Activated CD4-positive, alpha-beta T cell treated with anti-CD3 and anti-CD28 coated beads for 48 hours (primary cell): ENCODE results near the gene UBL4A.

Experiments
- DNase-seq: peaks from one replicate; pipeline ENCODE4 v3.0.0-alpha.2; 2020

UBL4A gene

DNA sequence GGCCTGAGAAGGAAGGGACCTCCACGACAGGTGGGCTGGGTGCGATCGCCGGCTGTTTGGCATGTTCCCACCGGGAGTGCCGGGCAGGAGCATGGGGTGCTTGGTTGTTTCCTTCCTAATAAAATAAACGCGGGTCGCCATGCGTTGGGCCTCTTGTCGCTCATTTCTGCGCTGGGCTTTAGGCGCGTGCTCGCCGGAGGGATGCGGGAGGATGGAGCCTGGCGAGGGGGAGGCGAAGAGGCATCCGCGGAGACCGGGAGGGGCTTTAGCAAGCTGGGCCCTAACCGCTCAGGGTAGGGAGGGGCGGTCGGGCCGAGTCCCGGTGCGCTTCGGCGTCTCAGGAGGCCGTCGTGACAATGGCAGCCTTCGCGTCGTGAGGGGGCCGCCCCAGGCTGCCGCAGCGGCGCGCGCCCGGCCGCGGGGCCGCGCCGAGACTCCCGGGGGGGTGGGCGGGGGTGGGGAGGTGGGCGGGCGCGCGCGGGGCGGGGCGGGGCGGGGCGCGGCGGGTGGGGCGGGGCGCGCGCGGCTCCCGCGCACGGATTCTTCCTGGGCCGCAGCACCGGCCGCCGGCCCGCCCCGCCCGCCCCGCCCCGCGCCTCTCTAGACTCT is 49.9 kb downstream of the UBL4A start:
- peak; percentile 50 for DNase-seq

DNA sequence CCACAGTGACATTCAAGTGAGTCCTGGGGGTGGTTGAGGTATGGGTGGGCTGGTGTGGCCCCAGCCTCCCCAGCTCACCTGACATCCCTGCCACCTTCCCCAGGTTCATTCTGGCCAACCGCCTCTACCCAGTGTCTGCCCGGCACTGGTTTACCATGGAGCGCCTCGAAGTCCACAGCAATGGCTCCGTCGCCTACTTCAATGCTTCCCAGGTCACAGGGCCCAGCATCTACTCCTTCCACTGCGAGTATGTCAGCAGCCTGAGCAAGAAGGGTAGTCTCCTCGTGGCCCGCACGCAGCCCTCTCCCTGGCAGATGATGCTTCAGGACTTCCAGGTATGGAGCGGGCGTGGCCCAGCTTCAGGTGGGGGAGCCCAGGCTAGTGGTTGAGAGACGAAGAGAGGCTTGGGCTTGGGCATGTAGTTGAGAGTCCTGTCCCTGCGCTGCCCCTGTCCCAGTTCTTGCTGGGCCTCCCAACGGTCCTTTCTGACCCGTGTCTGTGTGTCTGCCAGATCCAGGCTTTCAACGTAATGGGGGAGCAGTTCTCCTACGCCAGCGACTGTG is 51.2 kb downstream of the UBL4A start:
- DNase-seq, result no peak

DNA sequence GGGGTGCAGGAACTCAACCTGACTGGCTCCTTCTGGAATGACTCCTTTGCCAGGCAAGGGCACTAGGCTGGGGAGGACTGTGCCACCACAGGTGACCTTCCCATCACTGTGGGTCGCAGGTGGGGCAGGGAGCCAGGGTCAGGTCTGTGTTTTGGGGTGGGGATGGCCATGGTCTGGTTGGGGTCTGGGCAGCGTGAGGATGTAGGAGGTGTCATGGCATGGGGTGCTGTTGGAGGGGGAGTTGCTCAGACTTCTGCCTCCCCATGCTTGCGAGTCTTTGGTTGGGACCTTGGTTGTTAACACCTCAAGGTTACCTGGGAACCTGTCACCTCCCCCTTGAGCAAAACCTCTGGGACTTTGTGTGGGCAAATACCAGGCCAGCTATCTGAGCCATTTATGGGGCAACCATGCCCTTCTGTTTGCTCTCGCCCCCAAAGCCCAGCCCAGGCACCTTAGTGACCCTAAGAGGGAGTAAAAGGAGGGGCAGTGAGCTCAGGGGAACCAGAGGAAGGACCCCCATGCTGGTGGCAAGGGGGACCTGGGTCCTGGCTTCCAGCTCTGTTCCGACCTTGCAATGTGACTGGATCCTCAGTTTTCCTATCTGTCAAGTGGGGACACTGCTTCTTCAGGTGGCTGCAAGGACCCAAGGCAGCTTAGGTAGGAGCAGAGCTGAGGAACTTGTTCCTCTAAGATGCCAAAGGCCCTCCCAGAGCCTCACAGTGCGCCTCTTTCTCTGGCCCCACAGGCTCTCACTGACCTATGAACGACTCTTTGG is 51.8 kb downstream of the UBL4A start:
- DNase-seq, result no peak
